GM12878 (cell line): ENCODE data around the gene SMG6. TPM values are rescaled to one million over a fixed set of nuclear protein-coding genes. Genes with fewer than 3 reads are reported as not detected.

Source experiments
- ATAC-seq: fragments of 200-7000 bp; cut with Tn5 transposase; 3 replicates; pipeline ENCODE4 v1.9.1; 2020; ENCODE audit warnings: mild to moderate bottlenecking, moderate library complexity
- BruUV-seq: library from RNA; stranded (reverse); fragments of 400-500 nt; replicated peaks from 2 replicates; lab custom pipeline; 2021; lab: Mats Ljungman, UMichigan
- CTCF ChIA-PET: fragments of 300-600 bp; sonication (Branson Sonifier 250); formaldehyde crosslinking; extraction: SDS; loops from one replicate; lab custom pipeline; 2021; ENCODE audit warnings: inconsistent platforms; lab: Yijun Ruan, JAX
- POLR2A ChIA-PET: fragments of 350-600 bp; formaldehyde crosslinking; extraction: SDS; loops from one replicate; lab custom pipeline; 2021; ENCODE audit warnings: inconsistent platforms; lab: Charles Lee
- RAD21 ChIA-PET: fragments of 300-600 bp; sonication (Branson Sonifier 250); formaldehyde crosslinking; loops from one replicate; lab custom pipeline; 2023; ENCODE audit warnings: antibody characterized with exemption; ENCODE audit not compliant: unreplicated experiment; lab: Charles Lee
- SMC1A ChIA-PET: fragments of 300-600 bp; sonication (Branson Sonifier 250); formaldehyde crosslinking; loops from one replicate; lab custom pipeline; 2023; ENCODE audit not compliant: unreplicated experiment, uncharacterized antibody; lab: Charles Lee
- DNase-seq: peaks from one replicate; pipeline ENCODE4 v3.0.0-alpha.2; 2011; ENCODE audit warnings: low read depth, low spot score
- FAIRE-seq: peaks from 3 replicates; lab custom pipeline; 2011; peaks lifted over from hg19 to GRCh38; lab: Jason Lieb, UNC
- H2AFZ ChIP-seq: 2 replicates; pipeline ENCODE4 v1.6.0; 2011; ENCODE audit warnings: low read depth, low read length, control low read depth; ENCODE audit not compliant: control insufficient read depth
- H3K27ac ChIP-seq: 2 replicates; pipeline ENCODE4 v1.5.1; 2011; ENCODE audit warnings: control low read depth; ENCODE audit not compliant: control insufficient read depth, insufficient read depth
- H3K27me3 ChIP-seq, 2 experiments: replicated peaks in 1 of 2; 2 replicates each; pipeline versions ENCODE4 v1.6.0 to v1.6.1; 2011; ENCODE audit warnings: low read length in 1 of 2; ENCODE audit not compliant: control insufficient read depth in 2 of 2, insufficient read depth in 2 of 2
- H3K36me3 ChIP-seq, 2 experiments: 2 replicates each; pipeline ENCODE4 v1.5.1; 2011; ENCODE audit warnings: low read length in 1 of 2; ENCODE audit not compliant: control insufficient read depth in 2 of 2, insufficient read depth in 2 of 2
- H3K4me1 ChIP-seq: 2 replicates; pipeline ENCODE4 v1.6.1; 2011; ENCODE audit warnings: mild to moderate bottlenecking, low read length, moderate library complexity, mixed read lengths; ENCODE audit not compliant: control insufficient read depth, insufficient read depth
- H3K4me2 ChIP-seq: 2 replicates; pipeline ENCODE4 v1.6.0; 2011; ENCODE audit warnings: control low read depth; ENCODE audit not compliant: control insufficient read depth, insufficient read depth
- H3K4me3 ChIP-seq: fragments of 200-600 bp; sonication (generic); 2 replicates; pipeline ENCODE4 v1.5.1; 2016
- H3K79me2 ChIP-seq: 2 replicates; pipeline ENCODE4 v1.6.0; 2011; ENCODE audit warnings: low read length; ENCODE audit not compliant: control insufficient read depth, insufficient read depth
- H3K9ac ChIP-seq: 2 replicates; pipeline ENCODE4 v1.8.0; 2011; ENCODE audit warnings: low read length, control low read depth, mixed read lengths; ENCODE audit not compliant: control insufficient read depth, insufficient read depth
- H3K9me3 ChIP-seq: replicated peaks from 3 replicates; pipeline ENCODE4 v1.5.1; 2011; ENCODE audit warnings: mild to moderate bottlenecking, low read length; ENCODE audit not compliant: control insufficient read depth, insufficient read depth
- H4K20me1 ChIP-seq: 2 replicates; pipeline ENCODE4 v1.6.0; 2011; ENCODE audit not compliant: control insufficient read depth, insufficient read depth
- ATF3 ChIP-seq: IDR thresholded peaks from 2 replicates; pipeline ENCODE4 v1.6.1; 2011; ENCODE audit warnings: low read depth, mild to moderate bottlenecking, low read length, moderate library complexity, borderline replicate concordance; ENCODE audit errors: extremely low read depth
- CBX3 ChIP-seq: fragments of 200-600 bp; sonication (generic); IDR thresholded peaks from 2 replicates; pipeline ENCODE4 v1.6.1; 2016; ENCODE audit warnings: low read depth, borderline replicate concordance
- CREB1 ChIP-seq: IDR thresholded peaks from 2 replicates; pipeline ENCODE4 v1.6.1; 2012; ENCODE audit warnings: low read depth, mild to moderate bottlenecking, inconsistent platforms
- MXI1 ChIP-seq: fragments of 150-350 bp; IDR thresholded peaks from 2 replicates; pipeline ENCODE4 v1.6.1; 2011; ENCODE audit warnings: low read depth, mild to moderate bottlenecking, inconsistent platforms, low read length, improper control_type of control experiment
- MYC ChIP-seq: IDR thresholded peaks from 2 replicates; pipeline ENCODE4 v1.6.1; 2011; ENCODE audit warnings: mild to moderate bottlenecking, low read length, moderate library complexity, inconsistent platforms; ENCODE audit not compliant: insufficient read depth, insufficient replicate concordance, insufficient read length, severe bottlenecking
- NFYA ChIP-seq: IDR thresholded peaks from 2 replicates; pipeline ENCODE4 v1.6.1; 2011; ENCODE audit warnings: low read depth, mild to moderate bottlenecking, low read length, improper control_type of control experiment, borderline replicate concordance
- RELA ChIP-seq: fragments of 450-650 bp; IDR thresholded peaks from 2 replicates; pipeline ENCODE4 v1.8.0; 2014; ENCODE audit warnings: borderline replicate concordance; ENCODE audit not compliant: partially characterized antibody
- RFX5 ChIP-seq: IDR thresholded peaks from 2 replicates; pipeline ENCODE4 v1.6.1; 2011; ENCODE audit warnings: low read depth, low read length, improper control_type of control experiment
- SMAD1 ChIP-seq: fragments of 450-650 bp; IDR thresholded peaks from 2 replicates; pipeline ENCODE4 v1.6.1; 2018; ENCODE audit warnings: mild to moderate bottlenecking, low read depth; ENCODE audit not compliant: partially characterized antibody
- SMC3 ChIP-seq: IDR thresholded peaks from 2 replicates; pipeline ENCODE4 v1.6.1; 2011; ENCODE audit warnings: low read length, improper control_type of control experiment, borderline replicate concordance
- ZZZ3 ChIP-seq: IDR thresholded peaks from 2 replicates; pipeline ENCODE4 v1.6.1; 2011; ENCODE audit warnings: low read depth; ENCODE audit not compliant: control insufficient read depth, insufficient read length
- whole genome bisulfite sequencing: methylation state at CpG from one replicate; pipeline ENCODE4 v1.1.6; 2016; ENCODE audit warnings: low lambda C conversion rate; ENCODE audit not compliant: insufficient replicate concordance, insufficient coverage; ENCODE audit errors: missing lambda C conversion rate; 5-methylcytosine and 5-hydroxymethylcytosine counted together
- in situ Hi-C: fragments of 300-500 bp; cut with MboI; formaldehyde crosslinking; loops from 9 replicates; pipeline ENCODE4 v1.14.3; 2018; ENCODE audit warnings: mixed read lengths
- intact Hi-C: fragments of 100-400 bp; cut with micrococcal nuclease; formaldehyde crosslinking; loops from one replicate; pipeline ENCODE4 v1.14.2; 2022; ENCODE audit not compliant: unreplicated experiment
- polyA plus RNA-seq, 11 experiments: library from polyadenylated mRNA; depleted of rRNA in 4 of 11; unstranded in 6 of 11; stranded (reverse) in 5 of 11; fragments of >200 nt; fragmentation: Nextera tagmentation in 4 of 11; fragmentation: Illumina TruSeq in 1 of 11; extraction: Ambion mirVana in 4 of 11; extraction: Trizol in 1 of 11; gene quantifications; 1 replicate in 1 of 11; 2 replicates in 10 of 11; pipeline versions ENCODE4 v1.2.1 to v1.2.3, GENCODE V29; 2011 to 2016; ENCODE audit warnings: inconsistent platforms in 2 of 11, missing spikeins in 2 of 11, low read depth in 1 of 11
- total RNA-seq, 4 experiments: library from RNA; depleted of rRNA in 3 of 4; stranded (reverse); fragments of >200 nt in 3 of 4; fragmentation: Illumina TruSeq in 1 of 4; extraction: Trizol in 1 of 4; gene quantifications; 2 replicates each; pipeline versions ENCODE4 v1.2.1 to v1.2.3, GENCODE V29; 2013 to 2021
- TF ChIP-seq, protein P1 (sequence below), 3 experiments: IDR thresholded peaks in 2 of 3; conservative IDR thresholded peaks in 1 of 3; 2 replicates each; pipeline ENCODE4 v1.5.1; 2011; ENCODE audit warnings: low read depth in 3 of 3, low read length in 3 of 3, mild to moderate bottlenecking in 3 of 3, control low read depth in 2 of 3, moderate library complexity in 2 of 3, inconsistent platforms in 1 of 3, mixed read lengths in 1 of 3; ENCODE audit not compliant: control insufficient read depth in 2 of 3, insufficient read depth in 1 of 3; ENCODE audit errors: extremely low read depth in 1 of 3

The SMG6 gene
- total and polyA plus RNA-seq, 10 of the 15 experiments (the other 5 are each of a cell fraction or from before 2014, with no cell fraction given): 0.58 to 28.7 (median 15.7) TPM

- CTCF ChIA-PET: interaction anchor here (0.6 to 1.2 kb wide), 3 partner anchors 29 to 99 kb away, joined by 3 to 4 read pairs (median 3); no protein-coding TSS in a partner anchor
- DNase-seq: no peak
- H3K4me2 ChIP-seq: no peak overlapping the region
- in situ Hi-C loops: no loop called here
- H3K4me3 ChIP-seq: no peak overlapping the region
- POLR2A ChIA-PET: no interaction called here
- no TSS peak for BruUV-seq
- H3K36me3 ChIP-seq: peaks cover 11 to 12% of the 10 kb centered on the region in 2 experiments; a peak in 3 of 4 replicates
- H2AFZ ChIP-seq: no peak overlapping the region
- RAD21 ChIA-PET: interaction anchor here (0.7 to 1.8 kb wide), 3 partner anchors 15 to 93 kb away, joined by 3 to 4 read pairs (median 3); no protein-coding TSS in a partner anchor
- H3K27me3 ChIP-seq: no peaks in the 10 kb centered on the region
- no peak for TF ChIP-seq SMC3
- TF ChIP-seq, all 136 proteins: peak for 0
- H3K9ac ChIP-seq: no peak overlapping the region
- no peaks in the 10 kb centered on the region for H4K20me1 ChIP-seq
- no peak for FAIRE-seq
- H3K27ac ChIP-seq: no peak overlapping the region
- SMC1A ChIA-PET: interaction anchor here (0.6 to 1.5 kb wide), 4 partner anchors 12 to 102 kb away, joined by 3 read pairs; no protein-coding TSS in a partner anchor
- no peaks in the 10 kb centered on the region for H3K4me1 ChIP-seq
- no peaks in the 10 kb centered on the region for H3K9me3 ChIP-seq
- 90% methylated on average over 6 of the region's 6 CpGs for WGBS
- no peak for ATAC-seq
- intact Hi-C loops: no loop called here
- H3K79me2 ChIP-seq: no peaks in the 10 kb centered on the region
These were observed 152.1 kb downstream of the SMG6 start for GRCh38 chr17:2151358-2152033.

GRCh38 chr17:2150806-2151205 is 152.8 kb downstream of the SMG6 start:
- TF ChIP-seq CBX3 (no peak), NFYA (no peak), MXI1 (no peak), SMAD1 (no peak), CREB1 (no peak), RFX5 (no peak), ZZZ3 (no peak), ATF3 (no peak), RELA (no peak), MYC (no peak)
- TF ChIP-seq, protein P1, sequence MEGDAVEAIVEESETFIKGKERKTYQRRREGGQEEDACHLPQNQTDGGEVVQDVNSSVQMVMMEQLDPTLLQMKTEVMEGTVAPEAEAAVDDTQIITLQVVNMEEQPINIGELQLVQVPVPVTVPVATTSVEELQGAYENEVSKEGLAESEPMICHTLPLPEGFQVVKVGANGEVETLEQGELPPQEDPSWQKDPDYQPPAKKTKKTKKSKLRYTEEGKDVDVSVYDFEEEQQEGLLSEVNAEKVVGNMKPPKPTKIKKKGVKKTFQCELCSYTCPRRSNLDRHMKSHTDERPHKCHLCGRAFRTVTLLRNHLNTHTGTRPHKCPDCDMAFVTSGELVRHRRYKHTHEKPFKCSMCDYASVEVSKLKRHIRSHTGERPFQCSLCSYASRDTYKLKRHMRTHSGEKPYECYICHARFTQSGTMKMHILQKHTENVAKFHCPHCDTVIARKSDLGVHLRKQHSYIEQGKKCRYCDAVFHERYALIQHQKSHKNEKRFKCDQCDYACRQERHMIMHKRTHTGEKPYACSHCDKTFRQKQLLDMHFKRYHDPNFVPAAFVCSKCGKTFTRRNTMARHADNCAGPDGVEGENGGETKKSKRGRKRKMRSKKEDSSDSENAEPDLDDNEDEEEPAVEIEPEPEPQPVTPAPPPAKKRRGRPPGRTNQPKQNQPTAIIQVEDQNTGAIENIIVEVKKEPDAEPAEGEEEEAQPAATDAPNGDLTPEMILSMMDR (IDR thresholded peaks at IDR 0.05 in 2 of 3, conservative IDR thresholded peaks at IDR 0.05 in 1 of 3; ENCODE audit: control insufficient read depth in 2 of 3, extremely low read depth in 1 of 3, insufficient read depth in 1 of 3, low read depth in 3 of 3, low read length in 3 of 3): no peak
- Histone ChIP-seq H3K4me1 (no peaks in the 10 kb centered on the region), H2AFZ (no peak overlapping the region), H3K27me3 (no peaks in the 10 kb centered on the region), H3K9me3 (no peaks in the 10 kb centered on the region), H3K4me3 (no peak overlapping the region), H3K9ac (no peak overlapping the region), H4K20me1 (no peaks in the 10 kb centered on the region), H3K79me2 (no peaks in the 10 kb centered on the region), H3K27ac (no peak overlapping the region), H3K36me3 (peaks cover 7 to 12% of the 10 kb centered on the region in 2 experiments; a peak in 3 of 4 replicates), H3K4me2 (no peak overlapping the region)
- DNase-seq (no peak), ATAC-seq (no peak), FAIRE-seq (no peak)
- BruUV-seq: TSS peak; percentile 8
- ChIA-PET CTCF (no interaction called here), RAD21 (interaction anchor here (0.7 kb wide), 1 partner anchor 19 kb away, joined by 3 read pairs; no protein-coding TSS in a partner anchor), SMC1A (interaction anchor here (0.6 to 1.1 kb wide), 2 partner anchors 94 to 103 kb away, joined by 3 read pairs; no protein-coding TSS in a partner anchor), POLR2A (no interaction called here)
- intact Hi-C loops: no loop called here
- in situ Hi-C loops: no loop called here
- 57% methylated on average over 6 of the region's 6 CpGs for WGBS
